ENCODE data around the gene MAGOH.

DNA sequence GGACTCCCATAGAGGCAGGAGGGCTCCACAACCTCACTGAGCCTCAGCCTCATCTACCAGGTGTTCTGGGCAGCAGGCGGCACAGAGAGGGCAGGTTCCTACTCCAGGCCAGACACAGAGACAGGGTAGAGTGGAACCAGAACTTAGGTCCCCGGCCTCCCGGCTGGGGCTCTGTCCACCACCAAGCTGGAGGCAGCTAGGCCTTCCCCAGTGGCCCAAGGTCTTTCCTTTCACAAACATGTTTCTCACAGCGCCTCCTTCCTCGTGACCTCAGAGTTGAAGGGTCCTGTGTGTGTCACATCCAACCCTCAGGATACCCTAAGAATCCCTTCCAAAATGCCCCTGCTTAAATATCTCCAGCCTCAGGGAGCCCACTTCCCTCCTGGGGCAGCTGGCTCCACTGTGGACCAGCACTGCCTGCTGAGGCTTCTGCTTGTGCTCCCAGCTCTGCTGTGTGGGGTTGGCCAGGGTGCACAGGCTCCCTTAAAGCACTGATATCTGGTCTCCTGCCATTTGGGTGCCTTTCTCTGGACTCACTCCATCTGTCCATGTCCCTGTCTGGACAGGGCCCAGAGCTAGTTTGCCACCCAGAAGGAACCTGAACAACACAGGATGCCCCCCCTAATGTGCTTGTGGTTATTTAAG lies 33.2 kb upstream of the MAGOH start:
- TF ChIP-seq, protein P1, sequence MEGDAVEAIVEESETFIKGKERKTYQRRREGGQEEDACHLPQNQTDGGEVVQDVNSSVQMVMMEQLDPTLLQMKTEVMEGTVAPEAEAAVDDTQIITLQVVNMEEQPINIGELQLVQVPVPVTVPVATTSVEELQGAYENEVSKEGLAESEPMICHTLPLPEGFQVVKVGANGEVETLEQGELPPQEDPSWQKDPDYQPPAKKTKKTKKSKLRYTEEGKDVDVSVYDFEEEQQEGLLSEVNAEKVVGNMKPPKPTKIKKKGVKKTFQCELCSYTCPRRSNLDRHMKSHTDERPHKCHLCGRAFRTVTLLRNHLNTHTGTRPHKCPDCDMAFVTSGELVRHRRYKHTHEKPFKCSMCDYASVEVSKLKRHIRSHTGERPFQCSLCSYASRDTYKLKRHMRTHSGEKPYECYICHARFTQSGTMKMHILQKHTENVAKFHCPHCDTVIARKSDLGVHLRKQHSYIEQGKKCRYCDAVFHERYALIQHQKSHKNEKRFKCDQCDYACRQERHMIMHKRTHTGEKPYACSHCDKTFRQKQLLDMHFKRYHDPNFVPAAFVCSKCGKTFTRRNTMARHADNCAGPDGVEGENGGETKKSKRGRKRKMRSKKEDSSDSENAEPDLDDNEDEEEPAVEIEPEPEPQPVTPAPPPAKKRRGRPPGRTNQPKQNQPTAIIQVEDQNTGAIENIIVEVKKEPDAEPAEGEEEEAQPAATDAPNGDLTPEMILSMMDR (IDR thresholded peaks at IDR 0.05): no peak
- TF ChIP-seq POLR2A (IDR thresholded peaks at IDR 0.05): no peak

Data from transverse colon (tissue), 3 donors.